SIG-M5 (cell line): ENCODE data around the gene ZNF438.
A peak's percentile ranks its signal among the peaks of the same experiment; 100 is the strongest.
"Not testable (repeated sequence)": the region's sequence is repeated elsewhere in the genome, so short reads cannot be mapped to it uniquely, and the experiment has no call there.

Experiments
- DNase-seq: peaks from one replicate; lab custom pipeline; 2025; lab: John Stamatoyannopoulos, UW

ZNF438 gene

GRCh38 chr10:31051703-31052102, 20.0 kb upstream of the ZNF438 start:
- DNase-seq: no peak

- DNase-seq: no peak
These were observed 11.0 kb upstream of the ZNF438 start for GRCh38 chr10:31042670-31043069.

- no peak for DNase-seq
These were observed 9.3 kb upstream of the ZNF438 start for GRCh38 chr10:31041011-31041410.

GRCh38 chr10:31039006-31039405, 7.3 kb upstream of the ZNF438 start:
- DNase-seq: not testable (repeated sequence)

GRCh38 chr10:31037749-31038148, 6.1 kb upstream of the ZNF438 start:
- DNase-seq: no peak

GRCh38 chr10:31036209-31036608, 4.5 kb upstream of the ZNF438 start:
- no peak for DNase-seq

DNA sequence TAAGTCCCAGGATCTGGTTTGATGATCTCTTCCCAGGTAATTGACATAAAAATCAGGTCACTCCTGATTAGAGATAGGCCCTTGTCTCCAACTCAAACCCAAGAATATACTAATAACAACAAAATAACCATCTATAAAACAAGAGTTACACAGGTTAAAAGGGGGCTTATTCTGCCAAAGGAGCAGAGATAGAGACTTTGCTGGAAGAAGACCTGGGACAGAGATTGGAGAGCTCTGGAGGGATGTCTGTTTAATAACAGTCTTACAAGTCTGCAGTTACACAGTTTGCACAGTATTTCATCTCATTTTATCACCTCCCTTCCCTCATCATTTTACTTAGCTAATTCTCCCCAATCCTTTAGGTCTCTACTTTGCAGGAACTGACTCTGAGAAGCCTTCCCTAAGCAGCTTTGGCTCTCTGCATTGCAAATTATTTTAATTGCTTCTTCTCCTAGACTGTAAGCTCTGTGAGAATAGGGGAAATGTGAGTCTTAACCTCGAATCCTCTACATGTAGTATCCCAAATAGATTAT, 3.7 kb upstream of the ZNF438 start:
- DNase-seq: no peak

GRCh38 chr10:31034098-31034909, 2.6 kb upstream of the ZNF438 start:
- DNase-seq: no peak

GRCh38 chr10:31033147-31033546, 1.5 kb upstream of the ZNF438 start:
- DNase-seq: no peak

DNA sequence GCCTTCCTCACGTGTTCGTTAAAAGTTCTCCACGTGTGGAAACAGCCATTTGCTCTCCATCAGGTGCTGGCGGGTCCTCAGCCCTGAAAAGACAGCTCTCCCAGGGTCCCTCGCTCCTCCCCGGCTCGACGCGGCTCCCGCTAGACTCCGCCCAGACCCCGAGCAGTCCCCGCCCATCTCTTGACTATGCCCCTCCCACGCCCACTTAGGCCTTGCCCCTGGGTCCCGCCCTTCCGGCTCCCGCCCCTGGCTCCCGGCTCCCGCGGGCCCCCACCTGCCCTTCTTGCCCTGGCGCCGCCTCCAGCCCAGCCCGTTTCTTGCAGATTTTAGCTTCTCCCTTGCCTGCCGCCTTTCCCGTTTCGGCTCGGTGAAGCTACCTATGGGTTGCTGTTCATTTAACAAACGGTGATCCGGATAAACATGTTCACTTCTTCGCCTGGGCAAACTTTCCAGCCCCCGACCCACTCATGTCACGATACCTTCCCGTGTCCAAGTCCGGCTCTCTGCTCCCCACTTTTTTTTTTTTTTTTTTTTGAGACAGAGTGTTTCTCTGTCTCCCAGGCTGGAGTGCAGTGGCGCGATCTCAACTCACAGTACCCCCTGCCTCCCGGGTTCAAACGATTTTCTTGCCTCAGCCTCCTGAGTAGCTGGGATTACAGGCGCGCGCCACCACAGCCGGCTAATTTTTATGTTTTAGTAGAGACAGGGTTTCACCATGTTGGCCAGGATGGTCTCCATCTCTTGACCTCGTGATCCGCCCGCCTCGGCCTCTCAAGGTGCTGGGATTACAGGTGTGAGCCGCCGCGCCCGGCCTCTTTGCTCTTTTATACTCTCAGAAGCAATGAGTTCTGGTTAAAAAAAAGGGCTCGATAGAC, 830 bp upstream of the ZNF438 start:
- DNase-seq: peak; percentile 19

- DNase-seq: no peak
These were observed 484 bp downstream of the ZNF438 start for GRCh38 chr10:31031205-31031557.

DNA sequence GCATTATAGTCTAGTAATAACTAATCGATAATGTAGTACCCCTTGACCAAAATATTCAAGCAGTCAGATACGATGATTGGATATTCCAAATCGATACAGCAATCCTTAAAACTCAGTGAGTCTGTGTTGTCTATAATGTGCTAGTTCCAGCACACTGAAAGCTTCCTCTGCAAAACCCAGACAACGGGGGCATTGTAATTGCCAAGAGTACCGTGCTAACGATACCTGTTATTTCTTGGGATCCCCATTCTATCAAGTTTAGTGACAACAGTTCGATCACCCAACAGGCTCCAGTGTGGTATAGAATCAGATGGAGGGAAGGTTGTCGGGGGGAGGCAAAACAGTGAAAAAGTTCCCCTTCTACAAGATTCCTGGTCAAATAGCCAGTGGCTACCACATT, 865 bp downstream of the ZNF438 start:
- no peak for DNase-seq

- no peak for DNase-seq
These were observed 1.4 kb downstream of the ZNF438 start for GRCh38 chr10:31030260-31030659.

DNA sequence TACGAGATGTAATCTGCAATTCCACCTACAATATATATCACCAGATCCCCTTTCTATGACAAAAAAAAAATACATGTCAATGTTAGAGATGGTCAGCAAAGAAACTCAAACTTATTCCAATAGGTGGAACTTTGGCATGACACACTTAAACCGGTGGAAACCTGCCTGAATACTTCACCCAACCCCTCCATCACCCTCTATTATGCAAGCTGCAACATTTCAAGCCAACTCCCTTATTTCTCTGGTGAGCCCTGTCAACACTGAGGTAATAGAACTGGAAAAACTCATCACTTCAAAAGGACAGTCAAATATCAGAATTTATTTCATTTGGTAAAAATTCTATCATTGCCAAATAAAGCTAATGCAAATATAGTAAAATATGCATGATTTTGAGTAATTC, 3.6 kb downstream of the ZNF438 start:
- DNase-seq: no peak

- DNase-seq: not testable (repeated sequence)
These were observed 5.4 kb downstream of the ZNF438 start for GRCh38 chr10:31026279-31026678.

DNA sequence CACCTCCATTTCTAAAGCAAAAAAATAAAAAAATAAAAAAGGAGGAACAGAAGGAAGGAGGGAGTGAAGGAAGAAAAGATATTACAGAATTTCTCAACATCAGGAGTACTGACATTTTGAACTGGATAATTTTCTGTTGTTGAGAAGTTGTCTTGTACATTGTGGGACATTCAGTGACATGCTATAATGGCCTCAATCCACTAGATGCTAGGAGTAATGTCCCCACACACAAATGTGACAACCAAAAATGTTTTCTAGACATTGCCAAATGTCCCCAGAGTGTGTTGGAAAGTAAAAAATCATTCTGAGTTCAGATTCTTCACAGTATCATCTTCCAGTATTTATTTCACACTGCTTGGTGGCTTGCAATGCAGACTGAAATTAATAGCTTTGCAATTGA, 6.5 kb downstream of the ZNF438 start:
- no peak for DNase-seq

GRCh38 chr10:31023558-31023957, 8.1 kb downstream of the ZNF438 start:
- no peak for DNase-seq

DNA sequence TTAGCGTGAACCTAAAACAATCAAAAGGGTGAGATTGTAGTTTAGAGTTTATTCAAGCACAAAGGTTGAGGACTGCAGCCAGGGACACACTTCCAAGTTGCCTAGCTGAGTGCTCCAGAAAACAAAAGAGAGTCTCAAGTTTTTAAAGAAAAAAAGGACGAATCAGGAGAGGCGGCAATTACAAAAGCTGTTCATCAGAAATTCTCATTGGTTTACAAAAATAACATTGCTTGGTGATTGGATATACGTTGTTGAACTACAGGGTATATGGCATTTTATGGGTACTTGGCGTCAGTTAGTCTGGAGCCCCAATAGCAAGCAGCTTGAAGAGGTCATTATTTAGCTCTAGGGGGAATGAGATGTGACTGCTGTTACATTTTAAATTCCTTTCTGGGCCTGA, 11.5 kb downstream of the ZNF438 start:
- no peak for DNase-seq

DNA sequence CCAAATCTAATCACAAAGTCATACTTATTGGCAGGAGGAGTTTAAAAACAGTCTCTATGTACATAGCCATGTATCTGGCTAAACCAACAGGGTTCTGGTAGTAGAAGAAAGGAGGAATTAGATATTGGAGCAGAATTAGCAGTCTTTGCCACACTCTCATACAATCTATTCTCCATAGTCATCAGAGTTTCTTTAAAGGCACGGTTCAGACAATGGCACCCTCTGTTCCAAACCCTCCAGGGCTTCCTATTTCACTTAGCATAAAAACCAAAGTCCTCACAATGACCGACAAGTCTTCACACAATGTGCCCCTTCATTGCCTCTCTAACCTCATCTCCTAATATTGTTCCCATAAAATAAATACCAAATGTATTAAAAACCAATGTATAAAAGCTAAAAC, 12.7 kb downstream of the ZNF438 start:
- DNase-seq: no peak

DNA sequence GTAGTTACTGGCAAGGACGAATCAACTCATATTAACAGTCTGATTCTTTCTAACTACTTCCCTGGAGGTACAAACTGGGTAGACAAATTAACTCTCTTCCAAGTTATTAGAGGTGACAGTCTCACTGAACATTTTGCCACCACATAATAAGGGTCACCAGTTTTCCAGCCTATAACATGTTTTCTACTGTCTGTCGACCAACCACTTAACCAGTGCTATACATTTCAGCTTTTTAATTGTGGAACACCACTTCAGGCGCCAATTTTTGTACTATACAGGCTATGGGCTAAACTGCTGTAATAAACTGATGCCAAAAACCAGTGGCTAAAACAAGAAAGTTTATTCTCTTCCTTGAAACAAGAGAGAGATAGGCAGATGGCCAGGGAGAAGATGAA, 13.3 kb downstream of the ZNF438 start:
- DNase-seq: no peak

DNA sequence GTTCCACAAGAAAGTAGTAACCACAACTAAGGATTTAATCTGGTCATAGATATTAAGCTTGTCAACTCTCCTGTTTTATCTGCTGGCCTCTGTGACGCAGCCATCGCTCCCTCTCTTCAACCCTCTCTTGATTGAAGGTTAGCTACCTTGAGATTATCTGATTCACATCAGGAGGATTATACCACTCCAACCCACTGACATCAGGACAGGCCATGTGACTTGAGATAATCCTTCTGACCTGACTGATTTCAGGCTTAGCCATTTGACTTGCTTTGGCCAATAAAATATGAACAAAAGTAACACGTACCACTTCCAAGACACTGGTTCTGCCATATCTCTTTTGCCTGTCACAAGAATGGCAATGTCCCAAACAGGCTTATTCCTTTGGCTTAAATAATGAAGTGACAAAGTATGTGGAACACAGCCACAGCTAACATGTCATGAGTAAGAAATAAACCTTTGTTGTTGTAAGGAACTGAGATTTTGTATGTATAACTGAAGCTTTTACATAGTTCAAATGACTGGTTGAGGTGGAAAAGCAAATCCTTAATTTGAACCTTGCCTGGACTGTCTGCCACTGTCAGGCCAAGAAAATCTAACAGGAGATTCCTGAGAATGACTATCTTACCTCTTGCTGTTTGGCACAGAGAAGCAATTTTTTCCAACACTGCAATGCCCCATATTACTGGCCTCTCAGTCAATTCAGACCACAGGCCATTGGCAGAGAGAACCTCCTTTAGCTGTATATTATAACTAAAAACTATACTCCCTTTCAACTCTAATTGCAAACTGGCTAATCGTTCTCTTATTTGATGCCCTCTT, 13.9 kb downstream of the ZNF438 start:
- DNase-seq: no peak
